Cardiac muscle cell (in vitro differentiated cells and primary cell): ENCODE results near the gene ERFE. TPM values are rescaled to one million over a fixed set of nuclear protein-coding genes. Genes with fewer than 3 reads are reported as not detected.

Experiments
- DNase-seq, 2 donors: peaks; one replicate each; pipeline versions ENCODE4 v3.0.0 to v3.0.0-alpha.2; 2010 to 2017; ENCODE audit warnings: low read depth in 1 of 2, low spot score in 1 of 2
- H3K27ac ChIP-seq: fragments of 200-600 bp; sonication (generic); 2 replicates; pipeline ENCODE4 v1.5.1; 2016
- H3K27me3 ChIP-seq: fragments of 200-600 bp; sonication (generic); 2 replicates; pipeline ENCODE4 v1.6.0; 2016; ENCODE audit warnings: control low read depth
- H3K36me3 ChIP-seq: fragments of 200-600 bp; sonication (generic); 2 replicates; pipeline ENCODE4 v1.5.1; 2016; ENCODE audit warnings: control low read depth
- H3K4me1 ChIP-seq: fragments of 200-600 bp; sonication (generic); 2 replicates; pipeline ENCODE4 v1.8.1; 2017; ENCODE audit warnings: low read depth, mild to moderate bottlenecking, mixed run types
- H3K4me3 ChIP-seq: fragments of 200-600 bp; sonication (generic); 2 replicates; pipeline ENCODE4 v1.5.1; 2016; ENCODE audit warnings: mild to moderate bottlenecking
- H3K9me3 ChIP-seq: fragments of 200-600 bp; sonication (generic); 2 replicates; pipeline ENCODE4 v1.5.1; 2017; ENCODE audit warnings: low read depth, mild to moderate bottlenecking, control low read depth
- polyA plus RNA-seq: library from polyadenylated mRNA; unstranded; fragments of >200 nt; fragmentation: Nextera tagmentation; extraction: Ambion mirVana; gene quantifications from 2 replicates; pipeline ENCODE4 v1.2.1, GENCODE V29; 2016
- total RNA-seq: library from RNA; depleted of rRNA; stranded (reverse); fragments of >200 nt; gene quantifications from 2 replicates; pipeline ENCODE4 v1.2.3, GENCODE V29; 2016
- TF ChIP-seq, protein P1 (sequence below): IDR thresholded peaks from 2 replicates; pipeline ENCODE4 v1.5.1; 2012; ENCODE audit warnings: low read depth, mild to moderate bottlenecking, low read length

The ERFE gene
- total and polyA plus RNA-seq, 2 experiments from 2014 or later = 0.60 to 1.5 TPM

DNA sequence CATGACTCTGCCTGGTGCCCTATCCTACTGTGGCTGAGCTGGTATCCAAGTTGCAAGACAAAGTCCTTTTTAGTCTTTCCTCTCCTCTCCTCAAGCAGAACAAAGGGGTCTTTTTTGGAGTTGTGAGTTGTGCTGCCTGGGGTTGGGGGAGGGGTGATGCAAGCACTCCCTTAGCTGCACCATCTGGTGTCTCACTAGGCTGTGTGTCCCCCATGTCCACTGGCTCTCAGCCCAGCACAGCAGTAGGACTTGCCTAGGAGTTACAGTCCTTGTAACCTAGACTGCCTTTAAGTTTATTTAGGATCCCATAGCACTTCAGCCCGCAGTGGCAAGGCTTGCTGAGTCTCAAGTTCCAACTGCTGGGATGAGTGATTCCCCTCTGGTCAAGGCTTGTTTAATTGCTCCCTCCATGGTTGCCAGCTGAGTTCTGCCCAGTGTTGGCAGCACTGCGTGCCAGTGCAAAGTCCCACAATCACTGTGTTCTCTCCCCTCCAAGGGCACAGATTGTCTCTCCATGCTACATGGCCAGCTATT, 57.9 kb downstream of the ERFE start:
- no peak overlapping the region for H3K4me3 ChIP-seq
- DNase-seq = no peak
- H3K27ac ChIP-seq = no peak overlapping the region
- no peaks in the 10 kb centered on the region for H3K36me3 ChIP-seq
- TF ChIP-seq, protein P1, sequence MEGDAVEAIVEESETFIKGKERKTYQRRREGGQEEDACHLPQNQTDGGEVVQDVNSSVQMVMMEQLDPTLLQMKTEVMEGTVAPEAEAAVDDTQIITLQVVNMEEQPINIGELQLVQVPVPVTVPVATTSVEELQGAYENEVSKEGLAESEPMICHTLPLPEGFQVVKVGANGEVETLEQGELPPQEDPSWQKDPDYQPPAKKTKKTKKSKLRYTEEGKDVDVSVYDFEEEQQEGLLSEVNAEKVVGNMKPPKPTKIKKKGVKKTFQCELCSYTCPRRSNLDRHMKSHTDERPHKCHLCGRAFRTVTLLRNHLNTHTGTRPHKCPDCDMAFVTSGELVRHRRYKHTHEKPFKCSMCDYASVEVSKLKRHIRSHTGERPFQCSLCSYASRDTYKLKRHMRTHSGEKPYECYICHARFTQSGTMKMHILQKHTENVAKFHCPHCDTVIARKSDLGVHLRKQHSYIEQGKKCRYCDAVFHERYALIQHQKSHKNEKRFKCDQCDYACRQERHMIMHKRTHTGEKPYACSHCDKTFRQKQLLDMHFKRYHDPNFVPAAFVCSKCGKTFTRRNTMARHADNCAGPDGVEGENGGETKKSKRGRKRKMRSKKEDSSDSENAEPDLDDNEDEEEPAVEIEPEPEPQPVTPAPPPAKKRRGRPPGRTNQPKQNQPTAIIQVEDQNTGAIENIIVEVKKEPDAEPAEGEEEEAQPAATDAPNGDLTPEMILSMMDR = no peak
- H3K4me1 ChIP-seq = no peaks in the 10 kb centered on the region
- H3K27me3 ChIP-seq = no peaks in the 10 kb centered on the region
- no peaks in the 10 kb centered on the region for H3K9me3 ChIP-seq

Other genes starting within 250 kb of the ERFE start
- 35.1 and 62.4 TPM in 2 replicates for gene UBE2F, start 192.0 kb upstream of the ERFE start, total RNA-seq
- 47.2 and 66.2 TPM in 2 replicates for gene UBE2F, start 192.0 kb upstream of the ERFE start, polyA plus RNA-seq
- 16.6 and 19.7 TPM in 2 replicates for gene SCLY, start 98.0 kb upstream of the ERFE start, total RNA-seq
- gene SCLY, start 98.0 kb upstream of the ERFE start, polyA plus RNA-seq = 25.2 and 28.1 TPM in 2 replicates
- gene ESPNL, start 58.6 kb upstream of the ERFE start, total RNA-seq = 4.3 and 8.5 TPM in 2 replicates
- 3.7 and 5.3 TPM in 2 replicates for gene ESPNL, start 58.6 kb upstream of the ERFE start, polyA plus RNA-seq
- gene KLHL30, start 20.3 kb upstream of the ERFE start, total RNA-seq = 25.9 and 31.7 TPM in 2 replicates
- 6.7 and 14.1 TPM in 2 replicates for gene KLHL30, start 20.3 kb upstream of the ERFE start, polyA plus RNA-seq
- 25.7 and 28.2 TPM in 2 replicates for gene ILKAP, start 44.7 kb downstream of the ERFE start, total RNA-seq
- 61.0 and 81.9 TPM in 2 replicates for gene ILKAP, start 44.7 kb downstream of the ERFE start, polyA plus RNA-seq
- 8.8 and 11.9 TPM in 2 replicates for gene HES6, start 81.1 kb downstream of the ERFE start, total RNA-seq
- 6.6 and 11.2 TPM in 2 replicates for gene HES6, start 81.1 kb downstream of the ERFE start, polyA plus RNA-seq
- gene PER2, start 129.6 kb downstream of the ERFE start, total RNA-seq = 2.0 and 3.9 TPM in 2 replicates
- gene PER2, start 129.6 kb downstream of the ERFE start, polyA plus RNA-seq = 1.4 and 4.6 TPM in 2 replicates
- gene TRAF3IP1, start 161.5 kb downstream of the ERFE start, total RNA-seq = 8.3 and 13.9 TPM in 2 replicates
- 10.8 and 12.1 TPM in 2 replicates for gene TRAF3IP1, start 161.5 kb downstream of the ERFE start, polyA plus RNA-seq